Trophoblast cell (in vitro differentiated cells and primary cell): ENCODE results near the gene ACACA. TPM values are rescaled to one million over a fixed set of nuclear protein-coding genes. Genes with fewer than 3 reads are reported as not detected.
A peak's percentile ranks its signal among the peaks of the same experiment; 100 is the strongest.

ENCODE experiments used
- DNase-seq, 2 donors: peaks; one replicate each; pipeline ENCODE4 v3.0.0-alpha.2; 2016
- H2AFZ ChIP-seq: 2 replicates; pipeline ENCODE4 v1.6.1; 2013; ENCODE audit warnings: low read length, moderate library complexity, mild to moderate bottlenecking; ENCODE audit not compliant: insufficient read depth, poor library complexity
- H2AK5ac ChIP-seq: 2 replicates; pipeline ENCODE4 v1.6.1; 2013; ENCODE audit warnings: mild to moderate bottlenecking, low read length
- H2BK120ac ChIP-seq: 2 replicates; pipeline ENCODE4 v1.6.1; 2013; ENCODE audit warnings: low read length, mild to moderate bottlenecking, moderate library complexity; ENCODE audit not compliant: insufficient read depth, poor library complexity
- H2BK12ac ChIP-seq: 2 replicates; pipeline ENCODE4 v1.6.1; 2013; ENCODE audit warnings: mild to moderate bottlenecking, low read length, moderate library complexity
- H2BK5ac ChIP-seq: 2 replicates; pipeline ENCODE4 v1.6.1; 2013; ENCODE audit warnings: low read length, low read depth, moderate library complexity, mild to moderate bottlenecking; ENCODE audit not compliant: poor library complexity
- H3K14ac ChIP-seq: 2 replicates; pipeline ENCODE4 v1.6.1; 2013; ENCODE audit warnings: mild to moderate bottlenecking, low read length
- H3K18ac ChIP-seq: 2 replicates; pipeline ENCODE4 v1.6.1; 2013; ENCODE audit warnings: mild to moderate bottlenecking, low read length
- H3K23ac ChIP-seq: 2 replicates; pipeline ENCODE4 v1.6.1; 2013; ENCODE audit warnings: low read length
- H3K27ac ChIP-seq: 2 replicates; pipeline ENCODE4 v1.5.1; 2013; ENCODE audit warnings: low read depth, mild to moderate bottlenecking, inconsistent platforms, low read length, moderate library complexity
- H3K27me3 ChIP-seq: 2 replicates; pipeline ENCODE4 v1.6.1; 2013; ENCODE audit warnings: inconsistent platforms, mild to moderate bottlenecking, low read length, moderate library complexity; ENCODE audit not compliant: insufficient read depth
- H3K36me3 ChIP-seq, 2 experiments: 1 replicate in 1 of 2; 2 replicates in 1 of 2; pipeline ENCODE4 v1.6.1; 2013; ENCODE audit warnings: low read length in 2 of 2, mild to moderate bottlenecking in 2 of 2, moderate library complexity in 1 of 2; ENCODE audit not compliant: insufficient read depth in 2 of 2, control insufficient read depth in 1 of 2
- H3K4ac ChIP-seq: 2 replicates; pipeline ENCODE4 v1.6.1; 2013; ENCODE audit warnings: low read depth, mild to moderate bottlenecking, low read length, moderate library complexity
- H3K4me1 ChIP-seq, 2 experiments: 1 replicate in 1 of 2; 2 replicates in 1 of 2; pipeline ENCODE4 v1.6.1; 2013; ENCODE audit warnings: low read length in 2 of 2, mild to moderate bottlenecking in 2 of 2, moderate library complexity in 1 of 2; ENCODE audit not compliant: insufficient read depth in 2 of 2, control insufficient read depth in 1 of 2
- H3K4me2 ChIP-seq: 2 replicates; pipeline ENCODE4 v1.6.1; 2013; ENCODE audit warnings: inconsistent platforms, mild to moderate bottlenecking, low read length, moderate library complexity
- H3K4me3 ChIP-seq: 2 replicates; pipeline ENCODE4 v1.5.1; 2013; ENCODE audit warnings: mild to moderate bottlenecking, low read depth, low read length, inconsistent platforms
- H3K79me1 ChIP-seq: one replicate; pipeline ENCODE4 v1.6.1; 2013; ENCODE audit warnings: low read length
- H3K79me2 ChIP-seq: 2 replicates; pipeline ENCODE4 v1.6.1; 2013; ENCODE audit warnings: low read length, mild to moderate bottlenecking; ENCODE audit not compliant: control insufficient read depth, insufficient read depth, poor library complexity
- H3K9ac ChIP-seq: 2 replicates; pipeline ENCODE4 v1.6.1; 2013; ENCODE audit warnings: mild to moderate bottlenecking, low read length
- H3K9me3 ChIP-seq: 2 replicates; pipeline ENCODE4 v1.6.1; 2013; ENCODE audit warnings: low read depth, mild to moderate bottlenecking, control low read depth, inconsistent platforms, low read length; ENCODE audit not compliant: insufficient read depth
- H4K12ac ChIP-seq: 2 replicates; pipeline ENCODE4 v1.6.1; 2013; ENCODE audit warnings: low read depth, mild to moderate bottlenecking, low read length, moderate library complexity
- H4K8ac ChIP-seq: 2 replicates; pipeline ENCODE4 v1.6.1; 2013; ENCODE audit warnings: low read depth, mild to moderate bottlenecking, low read length, moderate library complexity
- H4K91ac ChIP-seq: one replicate; pipeline ENCODE4 v1.6.1; 2013; ENCODE audit warnings: low read depth, mild to moderate bottlenecking, low read length, moderate library complexity
- WGBS: extraction: QIAGEN DNeasy Blood & Tissue Kit; methylation state at CpG from one replicate; pipeline ENCODE4 v1.1.7; 2013; ENCODE audit warnings: missing lambda C conversion rate; ENCODE audit not compliant: insufficient read length, insufficient coverage; ENCODE audit errors: extremely low coverage; 5-methylcytosine and 5-hydroxymethylcytosine counted together
- polyA plus RNA-seq: library from polyadenylated mRNA; stranded (reverse); fragments of 200-250 nt; gene quantifications from 2 replicates; pipeline ENCODE4 v1.2.3, GENCODE V29; 2013

ACACA gene
- polyA plus RNA-seq = 38.4 and 39.4 TPM in 2 replicates

DNA sequence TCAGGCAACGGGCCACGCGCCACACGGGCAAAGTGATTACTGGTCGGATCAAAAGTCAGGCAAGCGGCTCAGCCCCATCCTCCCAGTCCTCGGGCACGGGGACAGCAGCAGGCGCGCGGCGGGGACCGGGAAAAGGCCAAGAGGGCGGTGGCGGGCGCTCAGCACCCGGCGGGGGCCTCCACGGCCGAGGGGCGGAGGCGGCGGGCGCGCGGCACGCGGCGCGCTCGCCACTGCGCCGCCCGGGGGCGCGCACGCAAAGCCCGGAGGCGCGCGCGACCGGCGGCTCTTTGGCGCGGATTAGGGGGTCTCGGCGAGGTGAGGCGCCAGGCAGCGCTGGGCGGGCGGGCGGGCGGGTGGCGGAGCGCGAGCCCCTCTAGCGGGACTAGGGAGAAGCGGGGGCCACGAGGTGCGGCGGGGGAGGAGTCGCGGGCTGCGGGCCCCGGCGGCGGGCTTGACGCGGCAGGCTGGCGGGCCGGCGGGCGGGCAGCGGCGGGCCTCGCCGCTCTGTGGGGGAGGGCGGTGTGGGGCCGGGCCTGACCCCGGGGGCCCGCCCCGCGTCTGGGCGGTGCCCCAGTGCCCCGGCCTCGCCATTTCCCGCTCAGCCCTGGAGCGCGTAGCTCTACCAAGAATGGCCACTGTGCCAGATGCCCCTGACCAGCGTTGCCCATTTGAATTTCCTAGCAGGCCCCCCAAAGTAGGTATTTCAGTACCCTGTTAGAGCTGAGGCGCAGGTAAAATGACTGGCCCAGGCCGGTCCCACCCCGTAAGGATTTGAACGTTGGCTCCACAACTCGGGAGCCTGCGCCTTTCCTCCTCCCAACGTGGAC, at the start of gene ACACA, which contains the start of gene TADA2A:
ACACA (minus strand) TSS at position 202 of the 827 bp plus-strand sequence. CDS start 537 bp downstream, outside the sequence.
TADA2A (plus strand) TSS at position 252 of the 827 bp plus-strand sequence. CDS start 4,480 bp downstream, outside the sequence.
- Histone ChIP-seq H3K14ac (peak within 1 kb of the TSS; percentile 88), H2AK5ac (peak within 1 kb of the TSS; percentile 70), H2AFZ (peak within 1 kb of the TSS; percentile 99), H3K27me3 (no peaks in the 10 kb centered on the region), H3K4ac (peak within 1 kb of the TSS; percentile 71), H3K36me3 (peaks cover 6 to 7% of the 10 kb centered on the region in 2 experiments), H3K79me2 (peaks cover 7% of the 10 kb centered on the region), H3K27ac (peak within 1 kb of the TSS; percentile 87), H4K12ac (peak within 1 kb of the TSS; percentile 92), H3K4me1 (no peaks in the 10 kb centered on the region), H2BK120ac (peak within 1 kb of the TSS; percentile 89), H3K9ac (peak within 1 kb of the TSS; percentile 79), H3K79me1 (peaks cover 8% of the 10 kb centered on the region), H3K4me3 (peak within 1 kb of the TSS; percentile 92), H3K23ac (no peak within 1 kb of the TSS), H2BK12ac (no peak within 1 kb of the TSS), H3K4me2 (peak within 1 kb of the TSS; percentile 83), H4K8ac (peak within 1 kb of the TSS; percentile 93), H3K18ac (peak within 1 kb of the TSS; percentile 88), H2BK5ac (peak within 1 kb of the TSS; percentile 89), H3K9me3 (no peaks in the 10 kb centered on the region), H4K91ac (peak within 1 kb of the TSS; percentile 78)
- DNase-seq = peak; percentile 78 to 90
- WGBS = no CpG with 5 or more reads among the region's 98 CpGs

DNA sequence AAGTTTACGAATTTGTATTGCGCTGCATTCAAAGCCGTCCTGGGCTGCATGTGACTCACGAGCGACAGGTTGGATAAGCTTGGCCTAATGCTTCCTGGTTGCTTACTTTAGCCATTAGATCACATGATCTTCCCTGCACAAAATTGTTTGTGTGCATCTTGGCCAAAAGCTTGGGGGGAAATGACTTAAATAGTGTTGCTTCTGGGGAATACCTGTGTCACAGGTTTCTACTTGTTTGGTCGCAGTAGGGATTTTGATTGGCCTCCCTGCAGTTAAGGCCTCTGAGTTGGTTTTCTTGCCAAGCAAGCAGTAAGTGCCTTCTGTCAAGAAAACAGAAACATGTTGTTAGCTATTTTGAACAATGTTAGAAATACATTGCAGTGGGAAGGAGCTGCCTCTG, 43.5 kb upstream of the ACACA start:
- no peak overlapping the region for H4K8ac ChIP-seq

DNA sequence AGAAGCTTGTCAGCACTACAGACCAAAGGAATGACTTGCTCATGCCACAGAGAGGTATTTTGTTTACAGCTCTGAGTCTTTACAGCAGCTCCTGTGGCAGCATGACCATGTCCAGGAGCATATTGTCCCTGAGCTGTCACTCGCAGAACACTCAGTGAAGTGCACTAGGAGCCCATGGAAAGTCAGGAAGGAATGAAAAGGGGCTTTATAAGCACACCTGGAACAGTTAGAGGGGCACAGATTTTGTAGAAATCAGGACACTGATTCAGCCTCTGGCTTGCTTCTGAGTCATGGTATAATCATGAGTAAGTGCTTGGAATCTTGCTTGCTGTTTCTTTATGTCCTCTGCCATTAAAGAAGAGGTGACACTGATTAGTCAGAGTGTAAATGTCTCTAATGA, 41.0 kb upstream of the ACACA start:
- Histone ChIP-seq H3K4ac (no peak overlapping the region), H4K8ac (no peak overlapping the region), H3K79me2 (no peaks in the 10 kb centered on the region), H3K79me1 (no peaks in the 10 kb centered on the region), H2AFZ (no peak overlapping the region), H2BK120ac (no peak overlapping the region), H3K9ac (no peak overlapping the region), H2BK12ac (no peak overlapping the region), H3K4me1 (peaks cover 2 to 3% of the 10 kb centered on the region in 2 experiments), H3K4me3 (no peak overlapping the region), H3K18ac (no peak overlapping the region), H3K27ac (no peak overlapping the region), H3K4me2 (no peak overlapping the region), H4K12ac (no peak overlapping the region), H2AK5ac (no peak overlapping the region), H3K27me3 (no peaks in the 10 kb centered on the region), H3K14ac (no peak overlapping the region), H2BK5ac (no peak overlapping the region), H3K9me3 (no peaks in the 10 kb centered on the region), H3K23ac (no peak overlapping the region), H3K36me3 (peaks cover 11% of the 10 kb centered on the region in 2 experiments), H4K91ac (no peak overlapping the region)
- DNase-seq = peak; percentile 6 to 26
- no CpG with 5 or more reads among the region's 1 CpG for WGBS

More for the DNA sequence above, 43.5 kb upstream of the ACACA start:
- Histone ChIP-seq H3K9me3 (no peaks in the 10 kb centered on the region), H3K18ac (no peak overlapping the region), H2AK5ac (no peak overlapping the region), H3K4me3 (no peak overlapping the region), H3K14ac (no peak overlapping the region), H3K79me1 (no peaks in the 10 kb centered on the region), H3K9ac (no peak overlapping the region), H2BK120ac (no peak overlapping the region), H3K27ac (peak overlapping the region; percentile 32), H3K4ac (no peak overlapping the region), H3K4me1 (peaks cover 2 to 3% of the 10 kb centered on the region in 2 experiments), H4K12ac (no peak overlapping the region), H3K79me2 (no peaks in the 10 kb centered on the region), H3K4me2 (no peak overlapping the region), H2BK5ac (no peak overlapping the region), H3K27me3 (no peaks in the 10 kb centered on the region), H3K23ac (no peak overlapping the region), H3K36me3 (peaks cover 4% of the 10 kb centered on the region in 2 experiments), H2BK12ac (no peak overlapping the region), H2AFZ (no peak overlapping the region), H4K91ac (no peak overlapping the region)
- peak; percentile 52 to 61 for DNase-seq
- no CpG with 5 or more reads among the region's 6 CpGs for WGBS

DNA sequence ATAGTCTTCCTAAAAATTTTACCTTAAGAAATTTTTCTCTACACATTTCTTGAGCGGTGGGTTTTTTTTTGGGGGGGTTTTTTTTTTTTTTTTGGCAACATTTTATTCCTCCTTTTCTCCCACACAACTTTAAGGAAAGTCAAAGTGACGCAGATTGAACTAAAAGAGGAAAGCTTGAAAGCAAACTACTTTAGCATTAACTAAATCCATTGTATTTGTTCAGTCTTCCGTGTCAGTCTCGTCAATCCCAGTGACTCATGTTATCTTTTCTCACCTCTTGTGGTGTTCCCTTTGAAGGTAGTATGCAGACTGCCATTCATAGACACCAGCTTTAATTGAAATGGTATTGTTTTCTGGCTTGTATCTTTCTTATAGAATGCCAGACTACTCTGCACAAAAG, 39.4 kb upstream of the ACACA start:
- Histone ChIP-seq H3K4ac (no peak overlapping the region), H2AK5ac (no peak overlapping the region), H2BK120ac (no peak overlapping the region), H3K4me2 (no peak overlapping the region), H3K79me1 (no peaks in the 10 kb centered on the region), H2BK5ac (no peak overlapping the region), H3K4me1 (peaks cover 2 to 3% of the 10 kb centered on the region in 2 experiments), H3K23ac (no peak overlapping the region), H3K14ac (no peak overlapping the region), H3K9me3 (no peaks in the 10 kb centered on the region), H3K79me2 (no peaks in the 10 kb centered on the region), H3K9ac (no peak overlapping the region), H3K36me3 (peaks cover 14 to 17% of the 10 kb centered on the region in 2 experiments), H3K27ac (no peak overlapping the region), H4K12ac (no peak overlapping the region), H3K18ac (no peak overlapping the region), H4K91ac (no peak overlapping the region), H2BK12ac (no peak overlapping the region), H3K4me3 (no peak overlapping the region), H2AFZ (no peak overlapping the region), H3K27me3 (no peaks in the 10 kb centered on the region), H4K8ac (no peak overlapping the region)
- no CpG with 5 or more reads among the region's 4 CpGs for WGBS
- DNase-seq = no peak
